Mucosa of stomach (tissue), 1 donor: Measurements from ENCODE around the gene GID8.

Experiments used
- H3K27me3 ChIP-seq: one replicate; pipeline ENCODE4 v1.7.0; 2013; ENCODE audit warnings: mild to moderate bottlenecking, low read length; ENCODE audit not compliant: control insufficient read depth, insufficient read depth
- H3K36me3 ChIP-seq: one replicate; pipeline ENCODE4 v1.7.0; 2013; ENCODE audit warnings: low read length; ENCODE audit not compliant: control insufficient read depth, insufficient read depth
- H3K4me1 ChIP-seq: one replicate; pipeline ENCODE4 v1.7.0; 2013; ENCODE audit warnings: mild to moderate bottlenecking, low read length; ENCODE audit not compliant: control insufficient read depth, insufficient read depth
- H3K4me3 ChIP-seq: one replicate; pipeline ENCODE4 v1.7.0; 2013; ENCODE audit warnings: low read length
- H3K9ac ChIP-seq: one replicate; pipeline ENCODE4 v1.7.0; 2013; ENCODE audit warnings: mild to moderate bottlenecking, low read length, moderate library complexity
- H3K9me3 ChIP-seq: one replicate; pipeline ENCODE4 v1.7.0; 2013; ENCODE audit warnings: mild to moderate bottlenecking, low read length, moderate library complexity; ENCODE audit not compliant: control insufficient read depth
- donor health status: Pancreatic carcinoma.

The GID8 gene

GRCh38 chr20:62938105-62938888 lies at the start of gene GID8:
GID8 (plus strand) TSS chr20:62938147; CDS start chr20:62941503, 3,356 bp downstream.
- Histone ChIP-seq H3K9me3 (no peaks in the 10 kb centered on the region), H3K4me1 (peaks cover 23% of the 10 kb centered on the region), H3K27me3 (no peaks in the 10 kb centered on the region), H3K9ac (peak within 1 kb of the TSS; percentile 97), H3K36me3 (peaks cover 4% of the 10 kb centered on the region), H3K4me3 (peak within 1 kb of the TSS; percentile 94)

- Histone ChIP-seq H3K36me3 (peaks cover 39% of the 10 kb centered on the region), H3K27me3 (no peaks in the 10 kb centered on the region), H3K9me3 (no peaks in the 10 kb centered on the region)
Measured at GRCh38 chr20:62888406-62888805, 49.5 kb upstream of the GID8 start.

GRCh38 chr20:62888910-62889309 lies 49.0 kb upstream of the GID8 start:
- H3K9ac ChIP-seq = no peak overlapping the region
- no peaks in the 10 kb centered on the region for H3K9me3 ChIP-seq
- no peak overlapping the region for H3K4me3 ChIP-seq
- no peaks in the 10 kb centered on the region for H3K27me3 ChIP-seq
- H3K4me1 ChIP-seq = no peaks in the 10 kb centered on the region
- peaks cover 44% of the 10 kb centered on the region for H3K36me3 ChIP-seq

More at GRCh38 chr20:62888406-62888805, 49.5 kb upstream of the GID8 start:
- Histone ChIP-seq H3K4me3 (no peak overlapping the region), H3K4me1 (no peaks in the 10 kb centered on the region), H3K9ac (no peak overlapping the region)

GRCh38 chr20:62889411-62889810 lies 48.5 kb upstream of the GID8 start:
- no peaks in the 10 kb centered on the region for H3K27me3 ChIP-seq
- no peak overlapping the region for H3K4me3 ChIP-seq
- no peak overlapping the region for H3K9ac ChIP-seq
- no peaks in the 10 kb centered on the region for H3K9me3 ChIP-seq
- H3K4me1 ChIP-seq = no peaks in the 10 kb centered on the region
- H3K36me3 ChIP-seq = peaks cover 49% of the 10 kb centered on the region

- H3K4me3 ChIP-seq = no peak overlapping the region
- peaks cover 52% of the 10 kb centered on the region for H3K36me3 ChIP-seq
- no peaks in the 10 kb centered on the region for H3K4me1 ChIP-seq
- H3K9me3 ChIP-seq = no peaks in the 10 kb centered on the region
- no peaks in the 10 kb centered on the region for H3K27me3 ChIP-seq
- H3K9ac ChIP-seq = no peak overlapping the region
Measured at GRCh38 chr20:62889871-62890270, 48.1 kb upstream of the GID8 start.

GRCh38 chr20:62890444-62890843 lies 47.5 kb upstream of the GID8 start:
- peaks cover 52% of the 10 kb centered on the region for H3K36me3 ChIP-seq
- H3K9ac ChIP-seq = no peak overlapping the region
- H3K4me1 ChIP-seq = no peaks in the 10 kb centered on the region
- H3K9me3 ChIP-seq = no peaks in the 10 kb centered on the region
- H3K27me3 ChIP-seq = no peaks in the 10 kb centered on the region
- no peak overlapping the region for H3K4me3 ChIP-seq

GRCh38 chr20:62891111-62891510 lies 46.8 kb upstream of the GID8 start:
- Histone ChIP-seq H3K4me3 (no peak overlapping the region), H3K9ac (no peak overlapping the region), H3K27me3 (no peaks in the 10 kb centered on the region), H3K9me3 (no peaks in the 10 kb centered on the region), H3K36me3 (peaks cover 55% of the 10 kb centered on the region), H3K4me1 (no peaks in the 10 kb centered on the region)

- Histone ChIP-seq H3K9ac (no peak overlapping the region), H3K36me3 (peaks cover 58% of the 10 kb centered on the region), H3K4me3 (no peak overlapping the region), H3K27me3 (no peaks in the 10 kb centered on the region), H3K9me3 (no peaks in the 10 kb centered on the region), H3K4me1 (peaks cover 3% of the 10 kb centered on the region)
Measured at GRCh38 chr20:62892348-62893304, 45.3 kb upstream of the GID8 start.

- H3K9me3 ChIP-seq = no peaks in the 10 kb centered on the region
- H3K4me3 ChIP-seq = no peak overlapping the region
- no peaks in the 10 kb centered on the region for H3K27me3 ChIP-seq
- H3K36me3 ChIP-seq = peaks cover 50% of the 10 kb centered on the region
- H3K4me1 ChIP-seq = peaks cover 13% of the 10 kb centered on the region
- no peak overlapping the region for H3K9ac ChIP-seq
Measured at GRCh38 chr20:62893700-62894099, 44.2 kb upstream of the GID8 start.

GRCh38 chr20:62894261-62894660 lies 43.7 kb upstream of the GID8 start:
- Histone ChIP-seq H3K36me3 (peaks cover 45% of the 10 kb centered on the region), H3K4me3 (no peak overlapping the region), H3K9ac (no peak overlapping the region), H3K4me1 (peaks cover 19% of the 10 kb centered on the region), H3K27me3 (no peaks in the 10 kb centered on the region), H3K9me3 (no peaks in the 10 kb centered on the region)

- Histone ChIP-seq H3K9ac (no peak overlapping the region), H3K4me3 (no peak overlapping the region), H3K4me1 (peaks cover 32% of the 10 kb centered on the region), H3K36me3 (peaks cover 38% of the 10 kb centered on the region), H3K27me3 (no peaks in the 10 kb centered on the region), H3K9me3 (no peaks in the 10 kb centered on the region)
Measured at GRCh38 chr20:62895539-62895938, 42.4 kb upstream of the GID8 start.

- Histone ChIP-seq H3K9me3 (no peaks in the 10 kb centered on the region), H3K27me3 (no peaks in the 10 kb centered on the region), H3K4me3 (no peak overlapping the region), H3K9ac (no peak overlapping the region), H3K4me1 (peaks cover 41% of the 10 kb centered on the region), H3K36me3 (peaks cover 34% of the 10 kb centered on the region)
Measured at GRCh38 chr20:62896526-62896925, 41.4 kb upstream of the GID8 start.
